Amniotic stem cell (primary cell): ENCODE results near the gene ESRRB.

ENCODE experiments used
- DNase-seq: peaks from one replicate; lab custom pipeline; 2025; lab: John Stamatoyannopoulos, UW

ESRRB gene

GRCh38 chr14:76375947-76376404 lies at the start of gene ESRRB:
Gene ESRRB, plus strand, starts transcription at chr14:76376137. Its CDS starts 265 bp downstream, at chr14:76376402.
- DNase-seq: no peak

DNA sequence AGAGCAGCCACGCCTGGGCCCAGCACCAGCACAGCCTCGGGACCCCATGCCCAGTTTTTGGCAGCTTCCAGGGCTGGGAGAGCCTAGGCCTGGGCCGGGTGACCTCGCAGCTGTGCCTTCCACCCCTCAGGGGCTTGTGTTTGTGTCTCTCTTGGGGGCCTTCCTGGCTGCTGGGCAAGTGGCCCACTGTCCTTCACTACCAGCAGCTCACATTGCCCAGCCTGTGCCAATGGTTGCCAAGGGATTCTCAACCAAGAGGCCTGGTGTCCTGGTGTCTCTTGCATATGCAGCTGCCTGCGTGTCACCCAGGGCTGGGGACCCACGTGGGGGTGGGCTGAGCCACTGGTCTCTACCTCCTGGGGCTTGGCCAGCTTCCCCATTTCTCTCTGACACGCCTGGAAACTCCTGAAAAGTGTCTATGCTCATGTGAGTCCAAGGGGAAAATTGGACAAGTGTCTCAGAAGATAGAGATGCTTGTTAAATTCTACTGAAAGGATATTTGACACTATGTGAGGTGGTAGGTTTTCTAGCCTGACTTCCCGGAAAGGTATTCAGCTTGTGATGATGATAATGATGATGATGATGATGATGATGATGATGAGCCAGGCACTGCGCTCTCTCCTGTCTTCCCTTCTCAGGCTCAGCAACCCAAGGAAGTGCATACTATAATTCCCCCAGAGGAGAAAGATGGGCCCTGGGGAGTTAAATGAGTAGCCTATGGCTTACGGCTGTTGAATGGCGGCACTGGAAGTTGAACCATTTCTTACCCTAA lies 48.8 kb upstream of the ESRRB start:
- DNase-seq: no peak

- DNase-seq: no peak
Measured at GRCh38 chr14:76328457-76329137, 47.3 kb upstream of the ESRRB start.

- DNase-seq: no peak
Measured at GRCh38 chr14:76329154-76329928, 46.6 kb upstream of the ESRRB start.

DNA sequence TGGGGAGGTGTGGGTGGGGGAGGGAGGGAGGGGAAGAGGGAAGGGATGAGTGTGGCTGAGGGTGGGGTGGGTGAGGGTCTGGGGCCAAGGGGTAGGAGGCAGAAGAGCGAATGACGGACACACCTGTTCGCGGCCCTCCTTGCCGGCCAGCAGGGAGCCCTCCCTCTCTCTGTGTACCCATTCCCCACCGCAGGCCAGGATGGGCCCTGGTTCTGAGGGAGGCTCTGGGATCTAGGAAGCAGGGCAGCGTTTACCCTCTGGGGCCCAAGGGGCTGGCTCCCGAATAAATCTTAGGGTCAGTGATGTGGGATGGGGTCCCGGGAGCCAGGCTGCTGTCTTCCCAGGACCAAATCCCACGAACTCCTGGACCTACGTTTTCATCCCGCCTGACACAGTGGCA lies 46.0 kb upstream of the ESRRB start:
- no peak for DNase-seq

DNA sequence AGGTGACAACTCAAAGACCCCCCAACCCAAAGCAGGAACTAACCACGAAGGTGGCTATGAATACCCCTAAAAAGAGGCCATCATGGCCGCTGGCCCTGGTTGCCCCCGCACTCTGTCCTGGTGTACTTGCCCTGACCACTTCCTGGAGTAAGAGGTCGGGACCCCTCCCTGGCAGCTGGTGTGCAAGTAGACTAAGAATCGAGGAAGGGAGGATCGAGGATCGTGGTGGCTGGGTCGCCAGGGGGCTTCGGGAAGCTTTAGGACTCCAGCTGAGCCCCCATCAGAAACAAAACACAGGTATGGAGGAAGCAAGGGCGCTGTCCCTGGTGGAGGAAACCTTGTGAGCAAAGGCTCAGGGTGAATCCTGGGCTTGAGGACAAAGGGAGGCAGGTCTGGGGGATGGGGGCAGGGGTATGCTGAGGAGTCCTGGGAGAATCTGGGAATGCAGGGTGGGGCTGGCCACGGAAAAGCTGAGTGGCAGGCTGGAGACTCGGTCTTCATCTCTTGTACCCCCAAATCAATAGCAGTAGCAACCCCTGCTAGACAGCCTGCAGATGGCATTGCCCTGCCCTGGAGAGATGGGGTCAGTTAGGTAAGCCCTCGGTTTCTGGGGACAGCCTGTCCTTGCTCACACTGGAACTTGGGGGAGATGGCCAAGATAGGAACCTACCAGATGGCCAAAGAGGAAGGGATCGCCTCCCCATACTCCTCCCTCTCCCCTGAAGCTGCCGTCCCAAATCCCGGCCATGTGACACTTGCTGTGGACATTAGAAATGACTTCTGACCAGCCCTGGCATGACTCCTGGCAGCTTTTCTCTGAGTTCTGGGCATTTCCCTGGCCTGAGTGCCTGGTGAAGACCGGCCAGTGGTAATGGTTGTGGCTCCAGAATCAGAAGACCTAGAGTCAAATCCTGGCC lies 45.3 kb upstream of the ESRRB start:
- no peak for DNase-seq

DNA sequence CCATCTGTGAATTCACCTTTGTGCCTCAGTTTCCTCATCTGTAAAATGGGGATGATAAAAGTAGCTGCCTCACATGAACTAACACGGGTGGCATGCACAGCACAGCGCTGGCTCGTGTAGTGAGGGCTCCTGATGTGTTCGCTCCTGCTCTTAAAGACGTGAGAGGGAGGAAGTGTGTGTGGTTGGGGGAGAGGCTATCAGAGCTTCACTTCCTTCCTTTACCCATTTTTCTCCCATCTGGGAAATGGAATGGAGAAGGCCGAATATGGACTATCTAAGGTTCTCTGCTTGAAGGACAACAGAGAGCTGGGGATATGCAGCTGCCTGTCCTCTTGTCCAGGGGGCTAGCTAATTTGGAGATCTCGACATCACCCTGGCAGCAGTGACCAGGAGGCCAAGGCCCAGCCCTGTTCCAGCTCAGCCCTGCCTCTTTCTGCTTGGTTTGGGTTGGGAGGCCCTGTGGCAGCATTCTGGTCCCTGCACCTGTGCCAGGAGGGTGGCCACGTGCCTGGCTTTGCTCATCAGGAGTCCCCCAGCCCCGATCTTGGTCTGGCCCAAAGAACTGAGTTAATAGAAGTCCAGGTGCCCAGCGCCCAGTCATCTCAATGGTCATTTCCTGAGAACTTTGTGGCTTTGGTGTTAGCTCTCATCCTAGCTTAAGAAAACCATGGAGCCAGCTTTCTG lies 44.5 kb upstream of the ESRRB start:
- no peak for DNase-seq

GRCh38 chr14:76333664-76334063 lies 42.3 kb upstream of the ESRRB start:
- no peak for DNase-seq

DNA sequence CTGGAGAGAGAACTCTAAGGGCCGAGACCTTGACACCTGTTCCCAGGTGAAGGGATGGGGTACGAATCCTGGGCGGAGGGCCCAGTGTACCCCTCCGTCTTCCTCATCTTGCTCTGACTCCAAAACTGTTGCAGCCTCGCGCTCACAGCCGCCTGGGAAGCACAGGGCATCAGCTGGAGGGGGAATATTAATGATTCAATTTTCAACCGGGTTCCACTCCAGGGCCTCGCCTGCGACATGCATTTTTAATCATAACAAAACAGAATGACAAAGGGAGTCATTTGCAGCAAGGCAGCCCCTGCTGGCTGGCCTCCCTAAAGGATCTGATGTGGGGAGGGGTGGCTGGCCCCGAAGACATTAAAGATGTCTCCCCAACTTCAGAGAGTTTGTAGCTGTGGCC lies 41.6 kb upstream of the ESRRB start:
- no peak for DNase-seq

GRCh38 chr14:76336876-76337275 lies 39.1 kb upstream of the ESRRB start:
- DNase-seq: no peak

GRCh38 chr14:76337635-76338545 lies 38.0 kb upstream of the ESRRB start:
- DNase-seq: no peak

- DNase-seq: no peak
Measured at GRCh38 chr14:76339728-76340615, 36.0 kb upstream of the ESRRB start.

DNA sequence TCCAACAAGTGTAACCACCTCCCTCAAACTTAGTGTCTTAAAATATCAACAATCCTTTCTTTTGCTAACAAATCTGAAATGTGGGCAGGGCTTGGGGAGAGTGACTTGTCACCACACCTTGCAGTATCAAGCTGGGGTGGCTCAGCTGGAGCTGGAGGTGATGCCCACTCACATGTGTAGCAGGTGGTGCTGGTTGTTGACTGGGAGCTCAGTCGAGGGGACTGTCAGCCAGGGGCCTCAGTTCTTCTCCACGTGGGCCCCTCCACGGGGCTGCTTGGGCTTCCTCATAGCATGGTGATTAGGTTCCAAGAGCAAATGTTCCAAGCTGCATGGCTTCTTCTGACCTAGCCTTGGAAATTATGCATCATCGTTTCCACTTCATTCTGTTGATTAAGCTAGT lies 32.6 kb upstream of the ESRRB start:
- no peak for DNase-seq

DNA sequence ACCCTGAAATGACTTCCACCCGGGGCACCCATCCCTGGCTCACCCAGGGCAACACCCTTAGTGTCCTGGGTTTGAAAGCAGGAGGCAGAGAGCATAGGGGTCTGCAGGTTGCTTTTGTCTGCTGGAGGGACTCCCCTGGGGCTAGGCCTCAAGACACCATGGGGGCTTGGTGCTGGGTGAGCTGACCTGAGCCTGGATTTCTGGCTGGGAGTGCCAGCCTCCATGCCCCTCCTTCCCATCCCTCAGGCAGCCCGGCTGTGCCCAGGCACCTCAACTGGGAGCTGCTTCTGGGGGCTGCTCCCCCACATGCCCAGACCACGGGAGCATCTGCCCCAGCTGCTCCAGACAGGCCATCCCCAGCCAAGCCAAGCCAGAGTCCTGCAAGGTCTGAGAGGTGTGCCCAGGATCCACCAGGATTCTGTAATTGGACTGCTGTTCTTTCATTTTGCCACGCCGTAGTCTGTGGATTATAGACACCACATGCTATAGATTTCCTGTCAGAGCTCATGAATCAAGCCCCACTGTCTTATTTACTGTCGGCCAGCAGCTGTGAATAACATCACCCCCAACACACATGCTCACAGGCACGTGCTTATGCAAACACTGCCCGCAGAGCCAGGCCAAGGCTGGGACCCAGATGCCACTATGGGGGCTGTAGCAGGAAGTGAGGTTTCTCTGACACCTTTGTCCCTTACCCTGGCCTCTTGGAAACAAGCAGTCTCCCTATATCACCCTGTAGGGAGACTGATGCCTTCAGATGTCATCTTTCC lies 29.4 kb upstream of the ESRRB start:
- no peak for DNase-seq

GRCh38 chr14:76348898-76349297 lies 27.0 kb upstream of the ESRRB start:
- peak; percentile 25 for DNase-seq

DNA sequence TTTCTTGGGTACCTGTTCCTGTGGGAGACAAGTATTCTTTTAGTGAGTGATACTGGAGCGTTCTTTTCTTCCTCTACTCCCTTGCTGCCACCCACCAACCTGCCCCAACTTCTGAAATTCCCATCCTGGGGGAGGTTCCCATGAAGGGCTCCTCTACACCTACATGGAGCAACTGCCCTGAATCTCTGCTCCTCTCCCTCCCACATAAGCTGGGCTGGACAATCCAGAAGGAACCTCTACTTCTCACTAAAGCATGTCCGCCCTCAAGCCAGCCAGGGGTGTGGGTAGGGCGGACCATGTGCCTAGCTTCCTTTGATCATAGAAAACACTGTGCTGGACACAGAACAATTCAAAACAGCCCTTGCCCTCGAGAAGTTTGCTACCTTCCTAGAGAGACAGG lies 25.9 kb upstream of the ESRRB start:
- no peak for DNase-seq

- no peak for DNase-seq
Measured at GRCh38 chr14:76350671-76351070, 25.3 kb upstream of the ESRRB start.

- DNase-seq: no peak
Measured at GRCh38 chr14:76351941-76352340, 24.0 kb upstream of the ESRRB start.
